GM12875 (cell line): ENCODE data around the gene THRB.

Experiments used
- H3K4me3 ChIP-seq: one replicate; pipeline ENCODE4 v1.5.1; 2011; ENCODE audit warnings: low read depth, low read length, control low read depth
- TF ChIP-seq, protein P1 (sequence below): IDR thresholded peaks from 2 replicates; pipeline ENCODE4 v1.5.1; 2011; ENCODE audit warnings: low read depth, mild to moderate bottlenecking, control low read depth, inconsistent platforms, low read length, moderate library complexity, borderline replicate concordance; ENCODE audit not compliant: insufficient read depth

The THRB gene

DNA sequence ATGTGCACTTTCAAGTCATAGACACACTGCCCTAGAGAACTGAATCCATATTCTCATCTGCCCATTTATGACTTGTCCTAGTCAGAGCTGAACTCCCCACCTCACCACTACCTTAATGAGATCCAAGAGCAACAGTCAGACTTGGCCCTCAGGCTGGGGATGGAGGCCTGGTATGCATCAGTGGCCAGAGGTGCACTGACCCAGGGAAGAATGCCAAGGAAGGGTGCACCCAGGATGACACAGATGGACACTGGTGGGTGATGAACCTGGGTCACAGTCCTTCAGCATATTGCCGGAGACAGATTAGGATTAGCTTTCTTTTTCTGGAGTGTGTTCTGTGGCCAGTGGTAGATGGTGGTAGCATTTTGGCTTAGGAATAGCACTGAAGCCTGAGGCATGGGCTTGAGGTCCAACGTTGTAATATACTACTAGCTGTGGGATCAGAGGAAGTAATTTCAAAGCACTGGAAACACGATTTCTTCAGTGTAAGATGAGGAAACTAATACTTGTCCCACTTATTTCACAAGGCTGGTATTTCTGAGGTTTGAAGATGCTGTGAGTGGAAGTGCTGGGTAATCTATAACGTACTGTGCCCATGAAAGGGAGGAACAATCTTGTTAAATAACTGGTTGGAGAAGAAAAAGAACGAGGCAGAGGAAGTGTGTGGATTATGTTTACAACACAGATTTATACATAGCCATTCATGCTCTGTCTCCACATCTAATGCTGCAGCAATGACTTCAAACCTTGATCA is 265.0 kb downstream of the THRB start:
- H3K4me3 ChIP-seq = no peak overlapping the region
- TF ChIP-seq, protein P1, sequence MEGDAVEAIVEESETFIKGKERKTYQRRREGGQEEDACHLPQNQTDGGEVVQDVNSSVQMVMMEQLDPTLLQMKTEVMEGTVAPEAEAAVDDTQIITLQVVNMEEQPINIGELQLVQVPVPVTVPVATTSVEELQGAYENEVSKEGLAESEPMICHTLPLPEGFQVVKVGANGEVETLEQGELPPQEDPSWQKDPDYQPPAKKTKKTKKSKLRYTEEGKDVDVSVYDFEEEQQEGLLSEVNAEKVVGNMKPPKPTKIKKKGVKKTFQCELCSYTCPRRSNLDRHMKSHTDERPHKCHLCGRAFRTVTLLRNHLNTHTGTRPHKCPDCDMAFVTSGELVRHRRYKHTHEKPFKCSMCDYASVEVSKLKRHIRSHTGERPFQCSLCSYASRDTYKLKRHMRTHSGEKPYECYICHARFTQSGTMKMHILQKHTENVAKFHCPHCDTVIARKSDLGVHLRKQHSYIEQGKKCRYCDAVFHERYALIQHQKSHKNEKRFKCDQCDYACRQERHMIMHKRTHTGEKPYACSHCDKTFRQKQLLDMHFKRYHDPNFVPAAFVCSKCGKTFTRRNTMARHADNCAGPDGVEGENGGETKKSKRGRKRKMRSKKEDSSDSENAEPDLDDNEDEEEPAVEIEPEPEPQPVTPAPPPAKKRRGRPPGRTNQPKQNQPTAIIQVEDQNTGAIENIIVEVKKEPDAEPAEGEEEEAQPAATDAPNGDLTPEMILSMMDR = no peak

DNA sequence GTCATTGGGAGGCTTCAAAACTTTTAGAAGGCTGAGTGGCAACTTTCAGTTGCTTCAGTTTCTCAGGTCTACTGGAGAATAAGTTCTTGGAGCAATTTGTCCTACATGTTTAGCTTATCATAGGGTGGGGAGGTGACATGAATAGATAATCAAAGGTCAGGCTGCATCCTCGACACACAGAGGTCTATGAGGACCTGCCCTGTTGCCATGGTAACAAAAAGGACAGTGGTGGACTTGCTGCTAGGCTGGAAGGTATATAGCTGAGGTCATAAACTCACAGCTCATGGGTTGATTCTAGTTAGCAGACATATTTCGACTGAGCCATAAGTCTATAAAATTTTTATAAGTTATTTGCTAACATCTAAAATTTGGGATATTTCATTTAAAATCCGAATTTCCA is 267.0 kb downstream of the THRB start:
- TF ChIP-seq, protein P1 = no peak
- no peak overlapping the region for H3K4me3 ChIP-seq

GRCh38 chr3:24226397-24226796 is 268.3 kb downstream of the THRB start:
- H3K4me3 ChIP-seq = no peak overlapping the region
- TF ChIP-seq, protein P1 = no peak

GRCh38 chr3:24225385-24225950 is 269.2 kb downstream of the THRB start:
- H3K4me3 ChIP-seq = no peak overlapping the region
- TF ChIP-seq, protein P1 = no peak

- no peak overlapping the region for H3K4me3 ChIP-seq
- TF ChIP-seq, protein P1 = no peak
Observed at GRCh38 chr3:24224666-24225384, 269.8 kb downstream of the THRB start.

DNA sequence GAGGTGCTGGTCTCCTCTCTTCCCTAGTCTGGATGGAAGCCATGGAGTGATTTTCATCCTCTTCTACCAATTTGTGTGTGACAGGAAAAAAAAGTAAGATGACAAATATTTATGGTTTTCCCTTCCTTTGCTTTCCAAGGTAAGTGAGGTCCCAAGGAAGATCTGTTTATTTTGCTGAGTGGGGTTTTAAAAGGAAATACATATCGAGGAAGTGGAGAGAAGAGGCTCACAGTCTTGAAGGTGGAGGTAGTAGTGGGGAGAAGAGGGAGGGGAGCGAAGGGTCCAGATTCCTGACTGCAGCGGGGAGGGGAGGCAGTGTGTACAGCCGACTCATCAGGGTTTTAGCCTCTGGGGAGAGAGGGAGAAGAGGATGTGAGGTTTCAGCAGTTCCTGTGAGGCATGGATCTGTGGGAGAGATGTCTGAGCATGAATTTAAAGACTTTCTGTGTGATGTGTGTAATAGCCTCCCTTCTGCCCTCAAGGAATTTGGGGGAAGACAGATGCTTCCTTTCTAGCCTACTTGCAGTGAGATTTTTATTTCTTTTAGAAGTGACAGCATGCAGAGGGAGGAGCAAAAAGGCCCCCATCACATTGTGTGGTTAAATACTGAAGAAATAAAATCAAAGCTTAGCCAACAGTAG is 272.4 kb downstream of the THRB start:
- no peak overlapping the region for H3K4me3 ChIP-seq
- TF ChIP-seq, protein P1 = no peak
